ACC112 (cell line): ENCODE data around the gene GSN.

Source experiments
- H2AFZ ChIP-seq: fragments of 200-600 bp; sonication (generic); one replicate; pipeline ENCODE4 v1.6.0; 2017; ENCODE audit warnings: antibody characterized with exemption, low read length; ENCODE audit not compliant: unreplicated experiment
- H3K27ac ChIP-seq: fragments of 200-600 bp; sonication (generic); 2 replicates; pipeline ENCODE4 v1.5.1; 2014; ENCODE audit warnings: low read depth, mild to moderate bottlenecking, antibody characterized with exemption, low read length, moderate library complexity
- H3K27me3 ChIP-seq: fragments of 200-600 bp; sonication (generic); 2 replicates; pipeline ENCODE4 v1.6.1; 2014; ENCODE audit warnings: mild to moderate bottlenecking, antibody characterized with exemption, low read length, moderate library complexity, mixed read lengths; ENCODE audit not compliant: insufficient read depth
- H3K36me3 ChIP-seq: fragments of 200-600 bp; sonication (generic); 2 replicates; pipeline ENCODE4 v1.6.1; 2016; ENCODE audit warnings: mild to moderate bottlenecking, antibody characterized with exemption, low read length, moderate library complexity, mixed read lengths; ENCODE audit not compliant: insufficient read depth
- H3K4me1 ChIP-seq: fragments of 200-600 bp; sonication (generic); one replicate; pipeline ENCODE4 v1.6.1; 2016; ENCODE audit warnings: low read length, mixed read lengths; ENCODE audit not compliant: insufficient read depth, unreplicated experiment, control insufficient read depth
- H3K4me3 ChIP-seq: fragments of 200-600 bp; sonication (generic); 2 replicates; pipeline ENCODE4 v1.5.1; 2014; ENCODE audit warnings: mild to moderate bottlenecking, low read depth, low read length
- H3K79me2 ChIP-seq: fragments of 200-600 bp; sonication (generic); one replicate; pipeline ENCODE4 v1.6.0; 2016; ENCODE audit warnings: low read length; ENCODE audit not compliant: control insufficient read depth, unreplicated experiment, insufficient read depth

Gene GSN

DNA sequence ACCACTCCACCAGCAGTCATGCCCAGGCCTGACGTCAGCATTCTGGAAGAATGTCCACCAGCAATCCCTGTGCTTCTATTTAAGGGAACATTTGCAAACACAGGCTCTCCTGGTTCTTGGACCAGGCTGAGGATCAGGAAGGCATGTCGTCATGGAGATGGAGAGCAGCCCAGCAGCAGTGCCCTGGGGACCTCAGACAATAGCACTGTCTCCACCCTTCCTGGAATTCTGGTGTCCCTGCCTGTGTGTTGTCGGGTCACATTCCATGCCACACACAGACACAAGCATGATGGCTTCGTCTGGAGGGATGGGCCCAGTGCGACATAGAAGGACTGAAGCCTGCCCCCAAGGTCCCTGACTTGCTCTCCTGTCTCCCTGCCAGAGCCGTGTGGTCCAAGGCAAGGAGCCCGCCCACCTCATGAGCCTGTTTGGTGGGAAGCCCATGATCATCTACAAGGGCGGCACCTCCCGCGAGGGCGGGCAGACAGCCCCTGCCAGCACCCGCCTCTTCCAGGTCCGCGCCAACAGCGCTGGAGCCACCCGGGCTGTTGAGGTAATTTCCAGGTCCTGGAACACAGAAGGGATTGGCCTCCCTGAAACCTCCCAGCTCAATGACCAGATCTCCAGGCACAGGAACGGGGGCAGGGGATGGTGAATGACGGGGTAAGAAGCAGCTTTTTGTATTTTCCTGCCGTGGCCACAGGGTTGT lies 58.3 kb downstream of the GSN start:
- Histone ChIP-seq H3K79me2 (no peaks in the 10 kb centered on the region), H3K4me3 (peak overlapping the region; percentile 4; the same call in 1 of the 2 replicates), H3K27me3 (no peaks in the 10 kb centered on the region), H3K4me1 (peaks cover 46% of the 10 kb centered on the region), H2AFZ (no peak overlapping the region), H3K36me3 (peaks cover 41% of the 10 kb centered on the region), H3K27ac (peak overlapping the region; percentile 88)

DNA sequence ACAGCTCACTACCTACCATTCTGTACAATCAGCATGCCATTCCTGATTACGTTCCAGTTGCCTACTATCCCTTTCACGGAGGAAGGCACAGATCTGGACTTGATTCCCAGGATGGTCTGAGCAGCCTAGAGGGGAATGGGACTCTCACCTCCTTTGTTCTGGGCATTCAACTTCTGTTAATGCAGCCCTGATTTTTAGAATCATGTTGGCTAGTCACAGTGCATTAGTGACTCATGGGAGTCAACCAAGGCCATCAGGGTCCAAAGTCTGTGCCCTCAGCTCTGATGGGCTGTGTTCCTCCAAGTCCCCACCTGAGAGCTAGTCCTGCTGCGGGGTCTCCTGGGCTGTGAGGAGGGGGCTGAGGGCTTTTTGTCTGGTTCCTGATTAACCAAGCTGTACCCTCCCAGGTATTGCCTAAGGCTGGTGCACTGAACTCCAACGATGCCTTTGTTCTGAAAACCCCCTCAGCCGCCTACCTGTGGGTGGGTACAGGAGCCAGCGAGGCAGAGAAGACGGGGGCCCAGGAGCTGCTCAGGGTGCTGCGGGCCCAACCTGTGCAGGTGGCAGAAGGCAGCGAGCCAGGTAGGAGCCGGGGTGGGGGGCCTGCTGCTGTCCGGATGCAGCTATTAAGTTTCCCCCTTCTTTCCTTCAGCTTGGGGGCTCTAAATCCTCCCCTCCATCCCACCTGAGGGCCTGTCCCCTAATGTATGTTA lies 59.1 kb downstream of the GSN start:
- peak overlapping the region; percentile 88 for H3K27ac ChIP-seq
- H2AFZ ChIP-seq, result no peak overlapping the region
- peaks cover 46% of the 10 kb centered on the region for H3K4me1 ChIP-seq
- H3K36me3 ChIP-seq, result peaks cover 41% of the 10 kb centered on the region
- H3K27me3 ChIP-seq, result no peaks in the 10 kb centered on the region
- H3K79me2 ChIP-seq, result no peaks in the 10 kb centered on the region
- H3K4me3 ChIP-seq, result no peak overlapping the region

DNA sequence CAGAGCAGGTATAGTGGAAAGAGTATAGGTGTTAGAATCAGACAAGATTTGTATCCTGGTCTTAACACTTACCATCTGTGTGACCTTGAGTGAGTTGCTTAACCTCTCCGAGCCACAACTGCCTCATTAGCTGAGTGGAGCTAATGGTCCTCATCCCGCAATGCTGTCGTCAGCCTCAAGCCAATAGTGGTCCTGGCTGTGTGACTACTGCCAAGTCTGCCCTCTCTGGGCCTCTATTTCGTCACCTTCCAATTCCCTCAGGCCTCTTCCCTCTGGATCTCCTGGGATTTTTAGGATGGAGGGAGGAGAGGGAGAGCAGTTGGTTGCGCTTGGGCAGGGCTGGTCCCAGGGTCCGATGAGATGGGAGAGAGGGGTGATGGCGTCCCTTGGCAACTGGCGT lies 60.5 kb downstream of the GSN start:
- Histone ChIP-seq H3K36me3 (peaks cover 41% of the 10 kb centered on the region), H3K79me2 (no peaks in the 10 kb centered on the region), H2AFZ (no peak overlapping the region), H3K27me3 (no peaks in the 10 kb centered on the region), H3K4me1 (peaks cover 33% of the 10 kb centered on the region), H3K27ac (no peak overlapping the region), H3K4me3 (no peak overlapping the region)

DNA sequence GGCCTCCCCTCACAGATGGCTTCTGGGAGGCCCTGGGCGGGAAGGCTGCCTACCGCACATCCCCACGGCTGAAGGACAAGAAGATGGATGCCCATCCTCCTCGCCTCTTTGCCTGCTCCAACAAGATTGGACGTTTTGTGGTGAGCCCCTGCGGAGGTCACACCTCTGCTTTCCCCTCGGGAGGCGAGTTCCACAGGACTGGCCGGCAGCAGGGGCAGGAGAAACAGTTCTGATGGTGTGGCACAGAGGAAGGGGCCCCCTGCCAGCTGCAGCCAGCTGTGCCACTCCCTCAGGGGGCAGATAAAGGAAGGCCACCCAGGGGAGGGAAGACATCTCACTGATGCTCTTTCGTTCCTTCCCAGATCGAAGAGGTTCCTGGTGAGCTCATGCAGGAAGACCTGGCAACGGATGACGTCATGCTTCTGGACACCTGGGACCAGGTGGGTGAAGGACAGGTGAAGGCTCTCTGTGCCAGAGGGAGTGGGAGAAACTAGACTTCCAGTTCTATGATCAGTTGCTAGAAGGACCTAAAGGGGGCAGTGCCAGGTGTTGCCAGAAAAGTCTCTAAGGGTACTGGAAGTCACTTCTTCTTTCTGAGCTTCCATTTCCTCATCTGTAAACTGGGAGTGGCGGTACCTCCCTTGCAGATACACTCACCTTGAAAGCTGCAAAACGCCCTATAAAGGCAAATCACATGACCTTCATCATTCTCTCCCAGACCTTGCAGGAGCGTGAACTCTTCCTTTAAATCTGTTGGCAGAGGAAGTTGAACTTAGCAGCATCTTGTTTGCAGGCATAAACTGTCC lies 61.1 kb downstream of the GSN start:
- Histone ChIP-seq H3K79me2 (no peaks in the 10 kb centered on the region), H3K4me3 (no peak overlapping the region), H3K27me3 (no peaks in the 10 kb centered on the region), H3K36me3 (peaks cover 35% of the 10 kb centered on the region), H3K27ac (no peak overlapping the region), H3K4me1 (peaks cover 33% of the 10 kb centered on the region), H2AFZ (no peak overlapping the region)

DNA sequence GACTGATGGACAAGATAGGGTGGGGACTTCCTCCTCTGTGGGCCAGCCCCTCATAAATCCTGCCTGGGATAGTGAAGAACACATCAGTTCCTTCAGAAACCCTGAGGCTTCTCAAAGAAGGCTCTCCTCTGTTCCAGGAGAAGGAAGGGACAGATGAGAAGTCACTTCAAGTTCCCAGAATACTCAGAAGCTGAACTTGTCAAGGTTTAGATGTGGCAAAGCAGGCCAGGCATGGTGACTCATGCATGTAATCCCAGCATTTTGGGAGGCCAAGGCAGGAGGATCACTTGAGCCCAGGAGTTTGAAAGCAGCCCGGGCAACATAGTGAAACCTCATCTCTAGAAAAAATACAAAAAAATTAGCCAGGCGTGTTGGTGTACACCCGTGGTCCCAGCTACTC lies 63.6 kb downstream of the GSN start:
- Histone ChIP-seq H3K4me1 (peaks cover 21% of the 10 kb centered on the region), H3K4me3 (no peak overlapping the region), H2AFZ (no peak overlapping the region), H3K79me2 (no peaks in the 10 kb centered on the region), H3K36me3 (peaks cover 18% of the 10 kb centered on the region), H3K27ac (peak overlapping the region; percentile 19), H3K27me3 (no peaks in the 10 kb centered on the region)

DNA sequence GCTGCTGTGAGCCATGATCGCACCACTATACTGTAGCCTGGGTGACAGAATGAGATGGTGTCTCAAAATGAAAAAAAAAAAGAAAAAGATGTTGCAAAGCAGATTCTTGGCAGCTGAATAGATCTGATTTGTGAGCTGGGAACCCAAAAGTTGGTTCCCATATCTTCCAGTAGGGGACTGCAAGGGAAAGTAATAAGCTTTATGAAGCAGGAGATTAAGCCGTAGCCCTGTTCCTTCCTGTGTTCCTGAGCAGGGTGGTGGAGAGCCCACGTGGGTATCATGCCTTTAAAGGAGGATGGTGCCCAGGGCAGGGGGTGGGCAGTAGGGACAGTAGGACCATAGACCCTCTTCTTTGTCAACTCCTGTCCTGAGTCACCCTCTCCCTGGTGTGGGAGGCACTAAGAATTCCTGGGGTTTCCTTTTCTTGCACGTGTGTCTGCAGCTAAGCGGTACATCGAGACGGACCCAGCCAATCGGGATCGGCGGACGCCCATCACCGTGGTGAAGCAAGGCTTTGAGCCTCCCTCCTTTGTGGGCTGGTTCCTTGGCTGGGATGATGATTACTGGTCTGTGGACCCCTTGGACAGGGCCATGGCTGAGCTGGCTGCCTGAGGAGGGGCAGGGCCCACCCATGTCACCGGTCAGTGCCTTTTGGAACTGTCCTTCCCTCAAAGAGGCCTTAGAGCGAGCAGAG lies 64.2 kb downstream of the GSN start:
- Histone ChIP-seq H3K4me3 (no peak overlapping the region), H3K79me2 (no peaks in the 10 kb centered on the region), H3K27me3 (no peaks in the 10 kb centered on the region), H3K36me3 (peaks cover 18% of the 10 kb centered on the region), H3K4me1 (peaks cover 17% of the 10 kb centered on the region), H3K27ac (peak overlapping the region; percentile 19), H2AFZ (no peak overlapping the region)

DNA sequence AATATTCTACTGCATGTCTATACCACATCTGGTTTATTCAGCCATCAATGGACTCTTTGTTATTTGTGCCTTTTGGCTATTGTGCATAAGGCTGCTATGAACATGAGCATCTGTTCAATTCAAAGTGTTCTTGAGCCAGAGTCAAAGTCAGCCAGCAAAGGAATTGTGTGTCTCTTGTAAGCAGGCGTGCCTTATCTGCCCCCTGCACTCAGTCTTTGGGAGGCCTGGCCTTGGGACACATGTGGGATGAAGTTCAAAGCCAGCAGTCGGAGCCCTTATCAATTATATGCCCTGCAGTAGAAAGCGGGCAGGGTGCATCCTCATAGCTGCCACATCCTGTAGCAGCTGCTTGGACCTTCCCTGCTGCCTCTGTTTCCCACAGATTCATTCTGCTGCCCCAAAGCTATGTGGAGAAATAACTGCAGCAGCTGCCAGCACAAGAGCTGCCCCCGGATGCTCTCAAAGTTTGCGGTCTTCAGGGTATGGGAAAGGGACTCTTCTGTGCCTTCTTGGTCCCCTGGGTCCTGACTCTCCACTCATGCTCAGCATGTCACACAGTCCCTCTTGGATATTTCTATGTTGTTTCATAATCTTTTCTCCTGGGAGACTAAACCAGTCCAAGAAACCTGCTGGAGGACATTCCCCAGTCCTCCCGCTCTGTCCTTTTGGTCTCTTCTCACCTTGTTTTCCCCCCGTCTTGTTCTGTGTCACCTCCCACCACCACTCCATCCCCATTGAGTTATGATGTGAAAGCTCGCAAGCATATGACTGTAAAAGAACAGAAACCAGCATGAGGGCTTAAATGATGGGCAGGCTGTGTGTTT lies 66.2 kb downstream of the GSN start:
- Histone ChIP-seq H3K27ac (no peak overlapping the region; the same call in 1 of the 2 replicates), H3K4me3 (no peak overlapping the region), H3K27me3 (no peaks in the 10 kb centered on the region), H3K4me1 (peaks cover 17% of the 10 kb centered on the region), H2AFZ (no peak overlapping the region), H3K79me2 (no peaks in the 10 kb centered on the region), H3K36me3 (peaks cover 13% of the 10 kb centered on the region; the same call in 1 of the 2 replicates)

DNA sequence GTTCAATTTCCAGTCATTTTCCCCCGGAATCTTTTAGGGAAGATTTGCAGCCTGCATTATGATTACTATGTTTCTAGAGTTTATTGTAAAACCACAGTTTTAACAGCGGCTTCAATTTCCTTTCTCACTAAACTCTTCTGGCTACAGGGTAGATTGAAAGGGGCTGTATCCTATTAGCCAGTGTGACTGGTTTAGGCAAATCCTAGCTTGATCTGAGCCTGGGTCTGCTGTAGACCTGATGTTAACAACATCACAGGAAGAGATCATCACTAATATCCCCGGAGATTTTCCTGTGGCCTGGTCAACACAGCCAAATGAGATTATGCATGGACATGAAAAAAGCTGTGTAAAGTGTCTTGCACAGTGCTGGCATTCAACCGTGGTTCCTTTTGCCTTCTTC lies 68.7 kb downstream of the GSN start:
- H3K4me3 ChIP-seq, result no peak overlapping the region
- no peaks in the 10 kb centered on the region for H3K79me2 ChIP-seq
- no peaks in the 10 kb centered on the region for H3K27me3 ChIP-seq
- H3K36me3 ChIP-seq, result no peaks in the 10 kb centered on the region; the same call in none of the 2 replicates
- no peak overlapping the region for H2AFZ ChIP-seq
- peaks cover 10% of the 10 kb centered on the region for H3K4me1 ChIP-seq
- H3K27ac ChIP-seq, result no peak overlapping the region

DNA sequence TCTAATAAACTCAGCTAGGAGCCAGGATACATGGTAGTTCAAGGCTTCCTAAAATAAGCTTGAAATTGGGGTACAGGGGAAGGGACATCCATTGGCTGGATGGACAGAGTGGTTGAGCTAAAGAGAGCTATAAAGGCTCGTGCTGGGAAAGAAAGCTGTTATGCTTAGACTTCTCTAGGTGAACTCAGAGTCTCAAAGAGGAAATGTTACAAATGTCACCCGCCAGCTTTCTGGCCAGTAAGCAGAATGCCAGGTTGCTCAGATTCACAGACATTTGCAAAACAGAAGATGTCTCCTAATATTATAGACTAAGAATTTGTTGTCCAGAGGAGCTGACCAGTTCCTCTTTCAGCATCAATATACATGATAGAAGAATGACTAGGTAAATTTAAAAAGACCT lies 71.5 kb downstream of the GSN start:
- Histone ChIP-seq H3K27ac (no peak overlapping the region), H2AFZ (no peak overlapping the region), H3K4me3 (no peak overlapping the region), H3K36me3 (no peaks in the 10 kb centered on the region; the same call in none of the 2 replicates), H3K4me1 (peaks cover 5% of the 10 kb centered on the region), H3K27me3 (no peaks in the 10 kb centered on the region), H3K79me2 (no peaks in the 10 kb centered on the region)
